Measurements from ENCODE around the gene CSTF3.

DNA sequence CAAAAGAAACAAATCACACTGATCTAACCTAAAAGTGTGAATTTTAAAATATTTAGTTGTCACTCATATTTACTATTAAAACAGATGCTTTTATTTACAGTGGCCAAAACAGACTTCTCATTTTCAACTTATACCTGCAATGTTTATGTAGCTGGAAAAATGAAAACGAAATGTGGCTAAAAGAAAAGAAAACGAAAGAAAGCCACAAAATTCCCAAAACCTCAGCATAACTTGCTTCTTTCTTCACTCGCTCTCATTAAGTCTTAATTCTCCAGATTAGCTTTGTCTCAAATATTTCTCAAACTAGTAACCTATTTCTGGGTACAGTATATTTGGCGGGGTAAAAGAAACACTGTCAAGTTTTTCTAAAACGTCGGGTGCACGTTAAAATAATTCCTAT lies 693 bp downstream of the CSTF3 start:
- TF ChIP-seq POLR2A (IDR thresholded peaks at IDR 0.05), result no peak
- TF ChIP-seq POLR2AphosphoS5 (IDR thresholded peaks at IDR 0.05), result no peak
